NCI-H128 (cell line): ENCODE data around the gene R3HDM2.
"Not testable (repeated sequence)": the region's sequence is repeated elsewhere in the genome, so short reads cannot be mapped to it uniquely, and the experiment has no call there.

ENCODE experiments used
- DNase-seq: peaks from one replicate; lab custom pipeline; 2025; ENCODE audit not compliant: unreplicated experiment; lab: John Stamatoyannopoulos, UW

The R3HDM2 gene

DNA sequence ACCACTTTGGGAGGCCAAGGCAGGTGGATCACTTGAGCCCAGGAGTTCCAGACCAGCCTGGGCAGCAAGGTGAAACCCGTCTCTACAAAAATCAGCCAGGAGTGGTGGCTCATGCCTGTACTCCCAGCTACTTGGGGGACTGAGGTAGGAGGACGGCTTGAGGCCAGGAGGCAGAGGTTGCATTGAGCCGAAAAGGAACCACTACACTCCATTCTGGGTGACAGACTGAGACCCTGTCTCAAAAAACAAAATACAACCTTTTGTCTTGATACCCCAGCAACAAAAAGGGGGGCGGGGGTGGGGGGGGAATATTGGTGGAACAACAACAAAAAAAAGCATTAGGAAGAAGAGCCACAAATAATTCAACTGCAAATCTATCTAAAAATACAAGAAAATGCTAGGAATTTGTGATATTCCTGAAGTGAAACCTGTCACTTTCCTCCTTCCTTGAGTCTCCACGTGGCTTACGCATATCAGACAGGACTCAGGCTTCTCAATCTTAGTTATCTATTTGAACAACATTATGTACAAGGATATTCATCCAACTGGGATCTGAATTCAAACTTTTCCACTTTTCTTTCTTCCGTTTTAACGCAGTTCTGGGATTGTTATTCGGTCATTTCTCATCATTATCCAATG lies 1.3 kb downstream of the R3HDM2 start:
- DNase-seq: no peak

DNA sequence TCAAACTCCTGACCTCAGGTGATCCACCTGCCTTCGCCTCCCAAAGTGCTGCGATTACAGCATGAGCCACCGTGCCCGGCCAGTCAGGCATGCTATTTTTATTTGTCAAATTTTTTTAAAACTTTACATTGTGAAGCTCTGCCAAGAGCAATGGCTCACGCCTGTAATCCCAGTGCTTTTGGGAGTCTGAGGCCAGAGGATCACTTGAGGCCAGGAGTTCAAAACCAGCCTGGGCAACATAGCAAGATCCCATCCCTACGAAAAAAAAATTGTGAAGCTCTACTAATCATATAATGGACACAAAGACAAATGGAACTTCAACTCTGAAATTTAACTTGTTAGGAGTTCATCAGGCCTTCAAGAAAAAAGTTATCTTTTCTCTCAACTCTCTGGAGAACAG lies 1.9 kb downstream of the R3HDM2 start:
- DNase-seq: no peak

DNA sequence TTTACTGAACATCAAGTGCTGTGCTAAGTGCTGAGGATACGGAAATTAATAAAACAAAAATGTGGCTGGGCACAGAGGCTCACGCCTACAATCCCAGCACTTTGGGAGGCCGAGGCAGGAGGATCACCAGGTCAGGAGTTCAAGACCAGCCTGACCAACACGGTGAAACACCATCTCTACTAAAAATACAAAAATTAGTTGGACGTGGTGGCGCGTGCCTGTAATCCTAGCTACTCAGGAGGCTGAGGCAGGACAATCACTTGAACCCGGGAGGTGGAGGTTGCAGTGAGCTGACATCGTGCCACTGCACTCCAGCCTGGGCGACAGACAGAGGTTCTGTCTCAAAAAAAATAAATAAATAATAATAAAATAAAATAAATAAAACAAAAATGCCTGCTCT lies 3.9 kb downstream of the R3HDM2 start:
- DNase-seq: not testable (repeated sequence)

DNA sequence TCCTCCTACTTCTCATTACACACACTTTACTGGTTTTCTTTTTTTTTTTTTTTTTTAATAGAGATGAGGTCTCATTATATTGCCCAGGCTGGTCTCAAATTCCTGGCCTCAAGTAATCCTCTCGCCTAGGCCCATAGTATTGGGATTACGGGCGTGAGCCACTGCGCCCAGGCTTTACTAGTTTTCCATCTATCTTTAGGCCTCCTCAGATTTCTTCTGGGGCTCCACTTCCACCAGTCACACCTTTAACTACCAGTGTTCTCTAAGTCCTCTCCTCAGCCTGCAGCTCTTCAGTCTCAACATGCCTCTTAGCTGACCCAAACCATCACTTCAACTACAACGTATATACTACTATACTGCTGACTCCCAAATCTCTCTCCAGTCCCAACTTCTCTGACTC lies 10.4 kb downstream of the R3HDM2 start:
- no peak for DNase-seq

DNA sequence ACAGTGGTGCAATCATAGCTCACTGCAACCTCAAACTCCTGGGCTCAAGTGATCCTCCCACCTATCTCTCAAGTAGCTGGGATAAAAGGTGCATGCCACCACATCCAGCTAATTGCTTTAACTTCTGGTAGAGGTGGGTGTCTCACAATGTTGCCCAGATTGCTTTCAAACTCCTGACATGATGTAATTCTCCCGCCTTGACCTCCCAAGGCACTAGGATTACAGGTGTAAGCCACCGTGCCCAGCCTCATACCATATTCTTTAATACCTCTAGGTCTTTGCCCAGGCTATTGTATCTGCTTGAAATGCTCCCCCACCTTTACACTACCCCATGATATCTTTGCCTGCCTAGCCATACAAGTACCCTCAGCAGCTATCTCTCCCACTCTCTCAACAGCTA lies 11.3 kb downstream of the R3HDM2 start:
- DNase-seq: no peak

DNA sequence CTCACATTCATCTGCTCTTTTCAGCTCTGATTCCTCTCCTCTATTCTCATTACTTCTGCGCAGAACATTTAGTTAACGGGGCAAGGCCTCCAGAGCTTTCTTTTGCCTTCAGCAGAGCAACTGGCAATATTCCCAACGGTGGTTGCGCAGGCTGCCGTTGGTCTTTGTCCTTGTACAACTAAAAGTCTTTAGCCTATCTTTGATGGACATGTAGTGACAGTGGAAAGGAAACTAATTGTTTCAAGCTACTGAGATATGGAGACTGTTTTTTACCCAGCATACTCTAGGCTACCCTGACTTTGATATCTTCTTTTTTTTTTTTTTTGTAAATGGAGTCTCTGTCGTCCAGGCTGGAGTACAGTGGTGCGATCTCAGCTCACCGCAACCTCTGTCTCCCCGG lies 12.6 kb downstream of the R3HDM2 start:
- DNase-seq: no peak

DNA sequence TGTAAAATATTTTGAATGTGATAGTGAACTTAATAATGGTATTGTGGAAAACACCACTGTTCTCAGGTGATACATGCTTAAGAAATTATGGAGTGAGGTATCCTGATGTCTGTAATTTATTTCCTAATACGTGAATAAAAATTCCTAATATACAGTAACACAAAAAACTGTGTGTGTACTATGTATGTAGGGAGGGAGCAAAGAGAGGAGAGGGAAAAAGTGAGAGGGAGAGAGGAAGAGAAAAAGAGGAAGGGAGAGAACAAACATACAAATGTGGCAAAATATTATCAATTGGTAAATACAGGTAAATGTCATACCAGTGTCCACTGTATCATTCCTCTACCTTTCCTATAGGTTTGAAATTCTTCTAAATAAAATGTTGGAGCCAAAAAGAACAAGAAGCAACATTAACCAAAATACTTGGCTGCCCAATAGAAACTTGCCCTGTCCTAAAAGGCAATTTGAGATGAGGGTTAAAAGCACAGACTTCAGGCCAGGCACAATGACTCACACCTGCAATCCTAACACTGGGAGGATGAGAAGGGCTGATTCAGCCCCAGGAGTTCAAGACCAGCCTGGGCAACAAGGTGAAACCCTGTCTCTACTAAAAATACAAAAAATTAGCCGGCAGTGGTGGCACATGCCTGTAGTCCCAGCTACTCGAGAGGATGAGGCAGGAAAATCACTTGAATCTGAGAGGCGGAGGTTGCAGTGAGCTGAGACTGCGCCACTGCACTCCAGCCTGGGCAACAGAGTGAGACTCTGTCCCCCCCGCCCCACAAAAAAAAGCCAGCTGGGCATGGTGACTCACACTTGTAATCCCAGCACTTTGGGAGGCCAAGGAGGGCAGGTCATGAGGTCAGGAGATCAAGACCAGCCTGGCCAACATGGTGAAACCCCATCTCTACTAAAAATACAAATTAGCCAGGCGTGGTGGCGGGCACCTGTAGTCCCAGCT lies 14.5 kb downstream of the R3HDM2 start:
- DNase-seq: no peak

DNA sequence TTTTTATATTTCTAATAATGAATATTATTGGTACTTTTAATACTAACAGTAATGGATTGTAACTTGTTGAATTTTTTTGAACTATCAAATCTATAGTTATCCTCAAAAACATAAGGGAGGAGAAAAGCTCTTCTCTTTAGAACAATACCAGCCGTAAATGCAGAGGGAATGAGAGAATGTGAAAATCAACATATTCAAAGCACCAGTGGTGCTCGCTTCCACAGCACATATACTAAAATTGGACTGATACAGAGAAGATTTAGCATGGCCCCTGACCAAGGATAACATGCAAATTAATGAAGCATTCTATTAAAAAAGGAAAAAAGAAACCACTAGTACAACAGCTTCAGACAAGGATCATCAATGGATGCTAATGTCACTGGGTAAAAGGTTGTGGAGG lies 15.8 kb downstream of the R3HDM2 start:
- no peak for DNase-seq

DNA sequence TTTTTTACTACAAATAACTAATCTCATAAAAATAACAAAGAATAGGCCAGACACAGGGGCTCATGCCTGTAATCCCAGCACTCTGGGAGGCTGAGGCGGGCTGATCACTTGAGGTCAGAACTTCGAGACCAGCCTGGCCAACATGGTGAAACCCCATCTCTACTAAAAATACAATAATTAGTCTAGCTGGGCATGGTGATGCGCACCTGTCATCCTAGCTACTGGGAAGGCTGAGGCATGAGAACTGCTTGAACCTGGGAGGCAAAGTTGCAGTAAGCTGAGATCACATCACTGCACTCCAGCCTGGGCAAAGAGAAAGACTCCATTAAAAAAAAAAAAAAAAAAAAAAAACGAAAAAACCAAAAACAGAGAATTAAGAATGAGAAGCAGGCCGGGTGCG lies 16.7 kb downstream of the R3HDM2 start:
- DNase-seq: not testable (repeated sequence)

DNA sequence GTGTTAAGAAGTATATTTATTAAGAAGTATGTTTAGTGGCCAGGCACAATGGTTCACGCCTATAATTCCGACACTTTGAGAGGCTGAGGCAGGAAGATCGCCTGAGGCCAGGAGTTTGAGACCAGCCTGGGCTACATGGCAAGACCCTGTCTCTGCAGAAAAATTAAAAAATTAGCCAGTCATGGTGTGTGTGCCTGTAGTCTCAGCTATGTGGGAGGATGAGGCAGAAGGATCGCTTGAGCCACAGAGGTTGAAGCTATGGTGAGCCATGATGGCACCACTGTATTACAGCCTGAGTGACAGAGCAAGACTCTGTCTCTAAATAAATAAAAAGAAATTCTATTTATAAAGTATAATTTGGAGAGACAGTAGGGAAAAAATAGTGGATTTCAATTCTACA lies 20.3 kb downstream of the R3HDM2 start:
- DNase-seq: no peak

DNA sequence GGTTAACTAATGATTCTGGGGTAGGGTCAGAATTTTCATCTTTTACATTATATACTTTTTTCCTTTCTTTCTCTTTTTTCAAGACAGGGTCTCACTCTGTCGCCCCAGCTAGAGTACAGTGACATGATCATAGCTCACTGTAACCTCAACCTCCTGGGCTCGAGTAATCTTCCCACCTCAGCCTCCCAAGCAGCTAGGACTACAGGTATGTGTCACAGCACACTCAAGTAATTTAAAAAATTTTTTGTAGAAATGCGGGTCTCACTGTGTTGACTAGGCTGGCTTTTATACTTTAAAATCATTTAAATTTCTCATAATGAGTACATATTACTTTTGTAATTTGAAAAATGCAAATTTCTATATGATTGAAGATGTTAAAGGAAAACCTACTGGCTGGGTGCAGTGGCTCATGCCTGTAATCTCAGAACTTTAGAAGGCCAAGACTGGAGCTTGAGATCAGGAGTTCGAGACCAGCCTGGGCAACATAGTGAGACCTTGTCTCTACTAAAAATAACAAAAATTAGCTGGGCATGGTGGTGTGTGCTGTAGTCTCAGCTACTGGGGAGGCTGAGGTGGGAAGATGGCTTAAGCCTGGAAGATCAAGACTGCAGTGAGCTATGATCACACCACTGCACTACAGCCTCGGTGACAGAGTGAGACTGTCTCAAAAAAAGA lies 25.7 kb downstream of the R3HDM2 start:
- no peak for DNase-seq

DNA sequence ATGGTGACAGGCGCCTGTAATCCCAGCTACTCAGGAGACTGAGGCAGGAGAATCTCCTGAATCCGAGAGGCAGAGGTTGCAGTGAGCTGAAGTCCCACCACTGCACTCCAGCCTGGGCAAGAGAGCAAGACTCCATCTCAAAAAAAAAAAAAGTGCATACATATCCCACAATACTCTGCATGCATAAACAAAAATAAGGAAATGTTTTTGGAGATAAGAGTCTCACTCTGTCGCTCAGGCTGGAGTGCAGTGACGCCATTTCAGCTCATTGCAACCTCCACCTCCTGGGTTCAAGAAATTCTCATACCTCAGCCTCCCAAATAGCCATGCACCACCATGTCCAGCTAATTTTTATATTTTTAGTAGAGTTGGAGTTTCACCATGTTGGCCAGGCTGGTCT lies 28.7 kb downstream of the R3HDM2 start:
- DNase-seq: not testable (repeated sequence)

DNA sequence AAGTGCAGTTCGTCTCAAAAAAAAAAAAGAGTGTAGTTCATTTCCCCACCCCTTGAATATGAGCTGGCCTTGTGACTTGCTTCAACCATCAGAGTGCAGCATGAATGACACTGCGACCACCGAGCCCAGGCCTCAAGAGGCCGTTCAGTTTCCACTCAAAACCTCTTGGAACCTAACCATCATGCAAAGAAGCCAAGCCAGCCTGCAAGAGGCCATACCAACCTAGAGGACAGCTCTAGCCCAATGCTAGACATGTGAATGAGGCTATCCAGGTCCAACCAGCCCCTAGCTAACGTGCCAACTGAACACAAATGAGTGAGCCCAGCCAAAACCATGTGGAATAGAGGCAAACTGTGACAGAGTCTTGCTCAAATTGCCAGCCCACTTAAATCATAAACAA lies 29.7 kb downstream of the R3HDM2 start:
- no peak for DNase-seq

DNA sequence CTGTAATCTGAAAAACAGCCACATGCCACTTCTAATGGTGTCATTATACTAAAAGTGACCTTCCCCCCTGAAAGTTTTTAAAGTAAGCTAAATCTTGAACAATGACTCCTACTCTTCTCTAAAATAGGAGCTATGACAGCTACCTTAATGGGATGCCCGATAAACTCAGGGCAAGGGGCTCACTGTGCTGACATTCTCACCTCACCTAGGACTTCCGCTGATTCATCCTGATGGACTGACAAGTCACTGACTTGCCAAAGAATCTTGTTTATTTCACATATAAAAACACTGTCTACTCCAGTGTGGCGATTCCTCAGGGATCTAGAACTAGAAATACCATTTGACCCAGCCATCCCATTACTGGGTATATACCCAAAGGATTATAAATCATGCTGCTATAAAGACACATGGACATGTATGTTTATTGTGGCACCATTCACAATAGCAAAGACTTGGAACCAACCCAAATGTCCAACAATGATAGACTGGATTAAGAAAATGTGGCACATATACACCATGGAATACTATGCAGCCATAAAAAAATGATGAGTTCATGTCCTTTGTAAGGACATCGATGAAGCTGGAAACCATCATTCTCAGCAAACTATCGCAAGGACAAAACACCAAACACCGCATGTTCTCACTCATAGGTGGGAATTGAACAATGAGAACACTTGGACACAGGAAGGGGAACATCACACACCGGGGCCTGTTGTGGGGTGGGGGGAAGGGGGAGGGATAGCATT lies 31.0 kb downstream of the R3HDM2 start:
- DNase-seq: not testable (repeated sequence)

DNA sequence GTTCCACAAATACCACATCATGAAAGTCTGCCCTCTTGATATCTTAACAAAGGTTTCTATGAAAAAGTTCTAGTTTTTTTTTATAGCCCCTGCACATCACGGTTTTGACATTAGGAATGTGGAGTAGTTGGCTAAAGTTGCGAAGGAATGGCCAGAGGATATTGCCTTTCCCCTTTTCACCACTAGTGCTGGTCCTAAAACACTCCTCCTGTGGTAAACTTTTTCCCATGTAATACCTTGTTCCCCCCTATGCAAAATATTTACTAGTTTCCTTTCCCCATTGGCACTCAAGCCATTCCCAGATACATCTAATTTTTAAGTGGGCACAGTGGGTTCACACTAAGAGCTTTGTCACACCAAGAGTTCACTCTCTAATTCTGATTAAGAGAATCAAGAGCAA lies 33.4 kb downstream of the R3HDM2 start:
- no peak for DNase-seq

DNA sequence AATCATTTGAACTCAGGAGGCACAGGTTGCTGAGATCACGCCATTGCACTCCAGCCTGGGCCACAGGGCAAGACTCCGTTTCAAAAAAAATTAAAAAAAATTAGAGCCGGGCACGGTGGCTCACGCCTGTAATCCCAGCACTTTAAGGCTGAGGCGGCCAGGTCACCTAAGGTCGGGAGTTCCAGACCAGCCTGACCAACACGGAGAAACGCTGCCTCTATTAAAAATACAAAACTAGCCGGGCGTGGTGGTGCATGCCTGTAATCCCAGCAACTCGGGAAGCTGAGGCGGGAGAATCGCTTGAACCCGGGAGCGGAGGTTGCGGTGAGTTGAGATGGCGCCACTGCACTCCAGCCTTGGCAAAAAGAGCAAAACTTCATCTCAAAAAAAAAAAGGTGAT lies 35.7 kb downstream of the R3HDM2 start:
- no peak for DNase-seq

DNA sequence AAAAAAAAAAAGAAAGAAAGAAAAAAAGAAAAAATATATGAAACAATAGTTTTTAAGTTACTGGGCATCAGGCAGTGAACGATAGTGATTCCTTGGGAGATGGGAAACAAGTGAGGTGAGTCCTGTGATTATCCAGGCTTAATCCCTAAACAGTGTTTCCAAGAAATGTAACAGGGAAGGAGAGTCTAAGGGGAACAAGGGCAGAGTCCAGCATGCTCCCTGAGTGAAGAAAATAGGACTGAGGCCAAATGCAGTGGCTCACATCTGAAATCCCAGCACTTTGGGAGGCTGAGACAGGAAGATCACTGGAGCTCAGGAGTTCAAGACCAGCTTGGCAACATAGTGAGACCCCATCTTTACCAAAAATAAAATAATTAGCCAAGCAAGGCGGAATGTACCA lies 40.7 kb downstream of the R3HDM2 start:
- no peak for DNase-seq

DNA sequence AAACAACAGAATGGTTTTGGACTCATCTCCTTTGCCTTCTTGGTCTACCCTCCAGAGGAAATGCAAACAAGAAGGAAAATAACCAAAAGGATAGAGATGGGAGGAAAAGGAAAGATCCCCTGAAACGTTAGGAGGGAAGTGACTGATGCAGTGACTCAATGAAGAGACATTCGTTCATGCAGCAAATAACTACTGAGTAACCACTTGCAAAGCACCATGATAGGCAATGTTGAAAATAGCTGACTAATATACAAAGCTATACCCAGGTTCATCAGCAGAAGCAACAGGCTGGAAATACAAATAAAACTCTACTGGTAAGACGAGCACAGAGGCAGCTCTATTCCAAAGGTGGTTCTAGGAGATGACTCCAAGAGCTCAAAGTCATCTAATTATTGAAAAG lies 41.8 kb downstream of the R3HDM2 start:
- no peak for DNase-seq

DNA sequence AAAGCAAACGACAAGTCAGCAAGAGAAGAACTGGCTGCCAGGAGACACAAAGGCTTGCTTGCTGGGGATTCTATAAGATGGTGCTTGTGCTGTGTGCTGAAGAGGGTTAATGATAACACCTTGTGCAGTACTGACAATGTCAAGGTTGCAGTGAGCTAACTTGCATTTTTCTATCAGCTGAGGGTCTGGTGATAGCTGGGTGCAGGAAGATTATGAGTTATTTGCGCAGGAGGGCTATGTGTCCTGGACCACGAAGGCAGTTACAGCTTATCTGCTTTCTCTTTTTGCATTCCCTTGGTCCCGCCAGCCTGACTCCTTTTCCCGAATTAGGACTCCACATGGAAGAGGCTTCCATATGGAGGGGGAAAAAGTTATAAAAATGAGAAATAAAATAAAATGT lies 42.4 kb downstream of the R3HDM2 start:
- DNase-seq: no peak

DNA sequence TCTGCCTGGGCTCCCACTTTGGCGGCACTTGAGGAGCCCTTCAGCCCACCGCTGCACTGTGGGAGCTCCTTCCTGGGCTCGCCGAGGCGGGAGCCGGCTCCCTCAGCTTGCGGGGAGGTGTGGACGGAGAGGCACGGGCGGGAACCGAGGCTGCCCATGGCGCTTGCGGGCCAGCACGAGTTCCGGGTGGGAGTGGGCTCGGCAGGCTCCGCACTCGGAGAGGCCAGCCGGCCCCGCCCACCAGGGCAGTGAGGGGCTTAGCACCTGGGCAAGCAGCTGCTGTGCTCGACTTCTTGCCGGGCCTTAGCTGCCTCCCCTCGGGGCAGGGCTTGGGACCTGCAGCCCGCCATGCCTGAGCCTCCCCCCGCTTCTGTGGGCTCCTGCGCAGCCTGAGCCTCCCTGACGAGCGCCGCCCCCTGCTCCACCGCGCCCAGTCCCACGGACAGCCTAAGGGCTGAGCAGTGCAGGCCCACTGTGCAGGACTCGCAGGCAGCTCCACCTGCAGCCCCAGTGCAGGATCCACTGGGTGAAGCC lies 44.6 kb downstream of the R3HDM2 start:
- DNase-seq: no peak

DNA sequence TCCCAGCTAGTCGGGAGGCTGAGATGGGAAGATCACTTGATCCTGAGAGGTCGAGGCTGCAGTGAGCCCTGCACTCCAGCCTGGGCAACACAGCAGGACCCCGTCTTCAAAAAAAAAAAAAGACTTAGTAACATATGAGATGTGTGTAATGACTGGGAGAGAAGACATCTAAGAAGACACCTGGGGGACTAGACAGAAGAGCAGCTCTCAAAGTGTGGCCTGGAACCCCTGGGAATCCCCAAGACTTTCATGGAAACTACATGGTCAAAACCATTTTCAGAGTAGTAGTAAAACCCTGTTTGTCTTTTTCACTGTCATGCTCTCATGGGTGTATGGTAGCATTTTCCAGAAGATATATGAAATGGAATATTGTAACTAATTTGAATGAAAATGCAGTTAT lies 45.3 kb downstream of the R3HDM2 start:
- no peak for DNase-seq
